CD4-positive, alpha-beta T cell treated with Interleukin-6 at 100 ng/mL for 8 hours (primary cell): ENCODE results near the gene SHOC2.

Experiments
- DNase-seq: peaks from one replicate; pipeline ENCODE4 v3.0.0-alpha.2; 2020; ENCODE audit warnings: mixed read lengths, low spot score

Gene SHOC2

GRCh38 chr10:110919349-110919931 is at the start of gene SHOC2:
Gene SHOC2, plus strand, starts transcription at chr10:110919604. Its CDS starts 44,755 bp downstream, at chr10:110964359.
- DNase-seq: peak; percentile 99

- DNase-seq: no peak
Observed at GRCh38 chr10:110870823-110871297, 48.5 kb upstream of the SHOC2 start.

- DNase-seq: peak; percentile 92
Observed at GRCh38 chr10:110871298-110872084, 47.9 kb upstream of the SHOC2 start, which contains the start of gene PDCD4. Gene PDCD4, plus strand, starts transcription at chr10:110871928. Its CDS starts 4,100 bp downstream, at chr10:110876028.

GRCh38 chr10:110872145-110872983 is 47.0 kb upstream of the SHOC2 start:
- peak; percentile 79 for DNase-seq

GRCh38 chr10:110872984-110873923 is 46.1 kb upstream of the SHOC2 start:
- DNase-seq: no peak

GRCh38 chr10:110873951-110874350 is 45.5 kb upstream of the SHOC2 start:
- DNase-seq: no peak

- no peak for DNase-seq
Observed at GRCh38 chr10:110876000-110876399, 43.4 kb upstream of the SHOC2 start.

GRCh38 chr10:110876788-110877187 is 42.6 kb upstream of the SHOC2 start:
- DNase-seq: no peak

GRCh38 chr10:110880012-110880411 is 39.4 kb upstream of the SHOC2 start:
- no peak for DNase-seq

GRCh38 chr10:110881247-110881646 is 38.2 kb upstream of the SHOC2 start:
- DNase-seq: no peak

- DNase-seq: no peak
Observed at GRCh38 chr10:110881905-110882304, 37.5 kb upstream of the SHOC2 start.

- DNase-seq: no peak
Observed at GRCh38 chr10:110883924-110884323, 35.5 kb upstream of the SHOC2 start.

- no peak for DNase-seq
Observed at GRCh38 chr10:110885932-110886674, 33.3 kb upstream of the SHOC2 start.

GRCh38 chr10:110887560-110887959 is 31.8 kb upstream of the SHOC2 start:
- no peak for DNase-seq

- DNase-seq: no peak
Observed at GRCh38 chr10:110892602-110893288, 26.7 kb upstream of the SHOC2 start.

- DNase-seq: peak; percentile 58
Observed at GRCh38 chr10:110893559-110894179, 25.7 kb upstream of the SHOC2 start.

- no peak for DNase-seq
Observed at GRCh38 chr10:110897184-110897583, 22.2 kb upstream of the SHOC2 start.

GRCh38 chr10:110898391-110898790 is 21.0 kb upstream of the SHOC2 start:
- no peak for DNase-seq

GRCh38 chr10:110900983-110901382 is 18.4 kb upstream of the SHOC2 start:
- DNase-seq: no peak
